ENCODE measurements around the gene KCNQ1. TPM values are rescaled to one million over a fixed set of nuclear protein-coding genes. Genes with fewer than 3 reads are reported as not detected.

The KCNQ1 gene
- total RNA-seq, 2 donors from 2014 or later = 4.4 to 25.3 TPM

- H3K4me3 ChIP-seq = no peak overlapping the region
- peaks cover 0 to 16% of the 10 kb centered on the region in 2 donors for H3K4me1 ChIP-seq (ENCODE audit: control insufficient read depth in 1 of 2, low read depth in 2 of 2)
- DNase-seq (ENCODE audit: low spot score) = no peak
- no peak for ATAC-seq (ENCODE audit: insufficient number of reproducible peaks, low FRiP score, low read depth)
- TF ChIP-seq, protein P1, sequence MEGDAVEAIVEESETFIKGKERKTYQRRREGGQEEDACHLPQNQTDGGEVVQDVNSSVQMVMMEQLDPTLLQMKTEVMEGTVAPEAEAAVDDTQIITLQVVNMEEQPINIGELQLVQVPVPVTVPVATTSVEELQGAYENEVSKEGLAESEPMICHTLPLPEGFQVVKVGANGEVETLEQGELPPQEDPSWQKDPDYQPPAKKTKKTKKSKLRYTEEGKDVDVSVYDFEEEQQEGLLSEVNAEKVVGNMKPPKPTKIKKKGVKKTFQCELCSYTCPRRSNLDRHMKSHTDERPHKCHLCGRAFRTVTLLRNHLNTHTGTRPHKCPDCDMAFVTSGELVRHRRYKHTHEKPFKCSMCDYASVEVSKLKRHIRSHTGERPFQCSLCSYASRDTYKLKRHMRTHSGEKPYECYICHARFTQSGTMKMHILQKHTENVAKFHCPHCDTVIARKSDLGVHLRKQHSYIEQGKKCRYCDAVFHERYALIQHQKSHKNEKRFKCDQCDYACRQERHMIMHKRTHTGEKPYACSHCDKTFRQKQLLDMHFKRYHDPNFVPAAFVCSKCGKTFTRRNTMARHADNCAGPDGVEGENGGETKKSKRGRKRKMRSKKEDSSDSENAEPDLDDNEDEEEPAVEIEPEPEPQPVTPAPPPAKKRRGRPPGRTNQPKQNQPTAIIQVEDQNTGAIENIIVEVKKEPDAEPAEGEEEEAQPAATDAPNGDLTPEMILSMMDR (IDR thresholded peaks at IDR 0.05) = no peak
- no peaks in the 10 kb centered on the region for H3K36me3 ChIP-seq
- H3K27me3 ChIP-seq (replicated peaks; ENCODE audit: insufficient read depth) = no peaks in the 10 kb centered on the region
- no peaks in the 10 kb centered on the region for H3K9me3 ChIP-seq
- no peak overlapping the region for H3K27ac ChIP-seq
Measured at GRCh38 chr11:2816523-2816922, 371.7 kb downstream of the KCNQ1 start.

DNA sequence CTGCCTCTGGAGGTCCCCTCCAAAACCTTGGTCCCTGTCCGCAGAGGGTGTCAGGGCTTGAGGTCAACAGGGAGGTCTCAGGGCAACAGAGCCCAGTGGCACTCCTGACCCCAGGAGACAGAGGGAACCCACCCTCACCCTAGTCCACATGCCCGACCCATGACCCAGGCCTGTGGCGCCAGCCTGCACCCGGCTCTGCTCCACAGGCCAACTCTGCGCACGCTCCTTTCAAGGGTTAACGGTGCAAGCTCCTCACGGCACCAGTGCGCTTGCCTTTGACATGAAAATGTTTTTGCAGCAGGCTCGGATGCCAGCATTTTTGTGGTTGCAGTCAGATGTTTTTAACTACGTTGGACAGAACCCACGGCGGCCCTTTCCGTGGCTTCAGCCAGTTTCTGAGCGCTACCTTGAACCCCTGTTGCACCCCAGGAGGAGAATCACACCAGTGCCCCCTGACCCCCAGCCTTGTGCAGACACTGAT lies 372.2 kb downstream of the KCNQ1 start:
- no peaks in the 10 kb centered on the region for H3K9me3 ChIP-seq
- H3K4me1 ChIP-seq (ENCODE audit: control insufficient read depth in 1 of 2, low read depth in 2 of 2) = peaks cover 0 to 16% of the 10 kb centered on the region in 2 donors
- H3K4me3 ChIP-seq = no peak overlapping the region
- H3K27me3 ChIP-seq (replicated peaks; ENCODE audit: insufficient read depth) = no peaks in the 10 kb centered on the region
- no peak for ATAC-seq (ENCODE audit: insufficient number of reproducible peaks, low FRiP score, low read depth)
- H3K27ac ChIP-seq = no peak overlapping the region
- no peaks in the 10 kb centered on the region for H3K36me3 ChIP-seq
- no peak for DNase-seq (ENCODE audit: low spot score)
- TF ChIP-seq, protein P1 (IDR thresholded peaks at IDR 0.05) = no peak

DNA sequence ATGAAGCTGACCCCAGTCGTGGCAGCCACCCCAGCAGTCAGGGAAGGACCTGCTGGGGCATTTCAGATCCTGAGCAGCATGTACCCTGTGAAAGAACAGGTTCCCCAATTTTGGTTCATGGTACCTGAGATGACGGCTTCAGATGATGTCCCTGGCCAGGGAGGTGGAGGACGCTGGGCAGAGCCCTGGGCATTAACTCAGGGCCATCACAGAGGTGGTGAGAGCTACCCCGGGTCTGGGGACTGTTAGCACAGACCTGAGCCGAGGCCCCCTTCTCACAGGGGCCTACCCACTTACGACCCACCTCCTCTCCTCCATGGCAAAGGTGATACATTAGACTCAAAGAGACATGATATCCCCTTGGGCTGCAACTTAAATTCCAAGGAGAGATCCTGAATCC lies 372.6 kb downstream of the KCNQ1 start:
- H3K27ac ChIP-seq = no peak overlapping the region
- ATAC-seq (ENCODE audit: insufficient number of reproducible peaks, low FRiP score, low read depth) = no peak
- no peaks in the 10 kb centered on the region for H3K36me3 ChIP-seq
- no peaks in the 10 kb centered on the region for H3K27me3 ChIP-seq (replicated peaks; ENCODE audit: insufficient read depth)
- H3K4me3 ChIP-seq = no peak overlapping the region
- H3K4me1 ChIP-seq (ENCODE audit: control insufficient read depth in 1 of 2, low read depth in 2 of 2) = peaks cover 0 to 13% of the 10 kb centered on the region in 2 donors
- no peak for DNase-seq (ENCODE audit: low spot score)
- TF ChIP-seq, protein P1 (IDR thresholded peaks at IDR 0.05) = no peak
- no peaks in the 10 kb centered on the region for H3K9me3 ChIP-seq

- H3K4me1 ChIP-seq (ENCODE audit: control insufficient read depth in 1 of 2, low read depth in 2 of 2) = peaks cover 0 to 8% of the 10 kb centered on the region in 2 donors
- no peaks in the 10 kb centered on the region for H3K36me3 ChIP-seq
- H3K9me3 ChIP-seq = peaks cover 3% of the 10 kb centered on the region
- ATAC-seq (ENCODE audit: insufficient number of reproducible peaks, low FRiP score, low read depth) = no peak
- no peak overlapping the region for H3K27ac ChIP-seq
- TF ChIP-seq, protein P1 (IDR thresholded peaks at IDR 0.05) = no peak
- H3K27me3 ChIP-seq (replicated peaks; ENCODE audit: insufficient read depth) = no peaks in the 10 kb centered on the region
- DNase-seq (ENCODE audit: low spot score) = no peak
- no peak overlapping the region for H3K4me3 ChIP-seq
Measured at GRCh38 chr11:2818021-2818420, 373.2 kb downstream of the KCNQ1 start.

GRCh38 chr11:2818503-2818902 lies 373.7 kb downstream of the KCNQ1 start:
- Histone ChIP-seq H3K4me1 (ENCODE audit: control insufficient read depth in 1 of 2, low read depth in 2 of 2) (peaks cover 0 to 8% of the 10 kb centered on the region in 2 donors), H3K9me3 (peaks cover 3% of the 10 kb centered on the region), H3K36me3 (no peaks in the 10 kb centered on the region), H3K27ac (no peak overlapping the region), H3K4me3 (no peak overlapping the region), H3K27me3 (replicated peaks; ENCODE audit: insufficient read depth) (no peaks in the 10 kb centered on the region)
- TF ChIP-seq, protein P1 (IDR thresholded peaks at IDR 0.05) = no peak
- DNase-seq (ENCODE audit: low spot score) (no peak), ATAC-seq (ENCODE audit: insufficient number of reproducible peaks, low FRiP score, low read depth) (no peak)
